Upper lobe of left lung (tissue), 4 donors: Measurements from ENCODE around the gene MYO15B.

Source experiments
- EP300 ChIP-seq, 4 donors: sonication (generic); formaldehyde crosslinking; IDR thresholded peaks; one replicate each; pipeline ENCODE4 v1.5.1; 2017; ENCODE audit warnings: antibody characterized with exemption in 4 of 4, control low read depth in 2 of 4
- POLR2A ChIP-seq, 4 donors: fragments of 450-650 bp; IDR thresholded peaks; one replicate each; pipeline ENCODE4 v1.5.1; 2016 to 2017; ENCODE audit warnings: antibody characterized with exemption in 4 of 4, mild to moderate bottlenecking in 2 of 4
- POLR2AphosphoS5 ChIP-seq, 2 donors: sonication (generic); formaldehyde crosslinking; IDR thresholded peaks; one replicate each; pipeline ENCODE4 v1.5.1; 2017; ENCODE audit warnings: antibody characterized with exemption in 2 of 2
- TF ChIP-seq, protein P1 (sequence below), 6 experiments: fragments of 450-650 bp in 4 of 6; fragments of 200-600 bp in 2 of 6; sonication (generic) in 2 of 6; IDR thresholded peaks; one replicate each; pipeline ENCODE4 v1.5.1; 2016 to 2019; ENCODE audit warnings: antibody characterized with exemption in 6 of 6

DNA sequence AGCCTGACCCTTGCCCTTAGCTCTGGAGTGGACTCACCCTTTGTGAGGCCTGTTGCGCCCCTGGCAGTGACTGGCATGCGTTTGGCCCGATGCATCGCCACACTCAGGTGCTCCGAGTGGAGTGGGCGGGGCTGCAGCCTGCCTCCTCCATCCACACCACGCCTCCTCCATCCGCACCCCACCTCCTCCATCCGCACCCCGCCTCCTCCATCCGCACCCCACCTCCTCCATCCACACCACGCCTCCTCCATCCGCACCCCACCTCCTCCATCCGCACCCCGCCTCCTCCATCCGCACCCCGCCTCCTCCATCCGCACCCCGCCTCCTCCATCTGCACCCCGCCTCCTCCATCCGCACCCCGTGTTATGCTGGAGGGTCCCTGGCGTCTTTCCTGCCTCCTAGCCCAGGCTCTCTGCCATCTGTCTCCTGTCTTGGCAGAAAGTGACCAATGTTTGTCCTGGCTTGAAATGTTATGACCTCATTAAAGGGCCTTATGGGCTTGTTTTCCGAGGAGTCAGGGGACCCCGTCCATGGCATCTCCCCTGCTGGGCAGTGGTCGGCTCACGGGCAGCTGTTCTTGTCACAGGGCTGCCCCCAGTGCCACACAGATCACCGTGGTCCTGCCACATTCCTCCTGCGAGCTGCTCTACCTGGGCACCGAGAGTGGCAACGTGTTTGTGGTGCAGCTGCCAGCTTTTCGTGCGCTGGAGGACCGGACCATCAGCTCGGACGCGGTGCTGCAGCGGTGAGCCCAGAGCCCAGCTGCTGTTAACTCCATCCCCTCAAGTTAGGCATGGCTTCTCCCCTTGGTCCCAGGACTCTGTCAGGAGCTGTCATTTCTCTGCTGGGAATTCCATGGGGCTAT, 28.7 kb upstream of the MYO15B start:
- TF ChIP-seq, protein P1, sequence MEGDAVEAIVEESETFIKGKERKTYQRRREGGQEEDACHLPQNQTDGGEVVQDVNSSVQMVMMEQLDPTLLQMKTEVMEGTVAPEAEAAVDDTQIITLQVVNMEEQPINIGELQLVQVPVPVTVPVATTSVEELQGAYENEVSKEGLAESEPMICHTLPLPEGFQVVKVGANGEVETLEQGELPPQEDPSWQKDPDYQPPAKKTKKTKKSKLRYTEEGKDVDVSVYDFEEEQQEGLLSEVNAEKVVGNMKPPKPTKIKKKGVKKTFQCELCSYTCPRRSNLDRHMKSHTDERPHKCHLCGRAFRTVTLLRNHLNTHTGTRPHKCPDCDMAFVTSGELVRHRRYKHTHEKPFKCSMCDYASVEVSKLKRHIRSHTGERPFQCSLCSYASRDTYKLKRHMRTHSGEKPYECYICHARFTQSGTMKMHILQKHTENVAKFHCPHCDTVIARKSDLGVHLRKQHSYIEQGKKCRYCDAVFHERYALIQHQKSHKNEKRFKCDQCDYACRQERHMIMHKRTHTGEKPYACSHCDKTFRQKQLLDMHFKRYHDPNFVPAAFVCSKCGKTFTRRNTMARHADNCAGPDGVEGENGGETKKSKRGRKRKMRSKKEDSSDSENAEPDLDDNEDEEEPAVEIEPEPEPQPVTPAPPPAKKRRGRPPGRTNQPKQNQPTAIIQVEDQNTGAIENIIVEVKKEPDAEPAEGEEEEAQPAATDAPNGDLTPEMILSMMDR (IDR thresholded peaks at IDR 0.05) = no peak
- TF ChIP-seq POLR2A (IDR thresholded peaks at IDR 0.05) (no peak), EP300 (IDR thresholded peaks at IDR 0.05) (no peak), POLR2AphosphoS5 (IDR thresholded peaks at IDR 0.05) (no peak)
